HepG2 (cell line): ENCODE results near the gene SPRYD3. TPM values are rescaled to one million over a fixed set of nuclear protein-coding genes. Genes with fewer than 3 reads are reported as not detected.
A peak's percentile ranks its signal among the peaks of the same experiment; 100 is the strongest.

ENCODE experiments used
- ARNTL ChIP-seq: sonication (generic); formaldehyde crosslinking; IDR thresholded peaks from 2 replicates; pipeline ENCODE4 v1.4.0; 2020; ENCODE audit warnings: mild to moderate bottlenecking, missing genetic modification reagents
- EP300 ChIP-seq, 3 experiments: sonication (generic) in 1 of 3; formaldehyde crosslinking in 1 of 3; IDR thresholded peaks; 2 replicates each; pipeline versions ENCODE4 v1.5.1 to v1.6.1; 2011 to 2020; ENCODE audit warnings: low read depth in 2 of 3, low read length in 2 of 3, borderline replicate concordance in 1 of 3, improper control_type of control experiment in 1 of 3, mild to moderate bottlenecking in 1 of 3, missing genetic modification reagents in 1 of 3, moderate library complexity in 1 of 3
- FOXK1 ChIP-seq: sonication (generic); formaldehyde crosslinking; IDR thresholded peaks from 2 replicates; pipeline ENCODE4 v1.4.0; 2020; ENCODE audit warnings: low read depth, missing genetic modification reagents, borderline replicate concordance
- HNRNPL ChIP-seq: fragments of 200-400 bp; formaldehyde crosslinking; IDR thresholded peaks from 2 replicates; pipeline ENCODE4 v1.6.1; 2017; ENCODE audit warnings: mild to moderate bottlenecking, low read depth, low read length
- HOXA3 ChIP-seq: sonication (generic); formaldehyde crosslinking; IDR thresholded peaks from 2 replicates; pipeline ENCODE4 v1.5.0; 2020; ENCODE audit warnings: missing genetic modification reagents
- KDM5B ChIP-seq: sonication (generic); formaldehyde crosslinking; IDR thresholded peaks from 2 replicates; pipeline ENCODE4 v1.4.0; 2020; ENCODE audit warnings: missing genetic modification reagents, mild to moderate bottlenecking, borderline replicate concordance
- NR0B2 ChIP-seq: sonication (generic); formaldehyde crosslinking; IDR thresholded peaks from 2 replicates; pipeline ENCODE4 v1.4.0; 2020; ENCODE audit warnings: mild to moderate bottlenecking, missing genetic modification reagents
- RBM39 ChIP-seq: fragments of 200-400 bp; formaldehyde crosslinking; IDR thresholded peaks from one replicate; pipeline ENCODE4 v1.6.1; 2018; ENCODE audit warnings: antibody characterized with exemption, mild to moderate bottlenecking, low read depth, low read length; ENCODE audit not compliant: poor library complexity, severe bottlenecking
- TARDBP ChIP-seq: sonication (generic); formaldehyde crosslinking; IDR thresholded peaks from 2 replicates; pipeline ENCODE4 v1.8.0; 2022; ENCODE audit warnings: mild to moderate bottlenecking, missing genetic modification reagents
- WIZ ChIP-seq: sonication (generic); formaldehyde crosslinking; IDR thresholded peaks from 2 replicates; pipeline ENCODE4 v1.5.1; 2020; ENCODE audit warnings: mild to moderate bottlenecking, missing genetic modification reagents
- ZBTB39 ChIP-seq: sonication (generic); formaldehyde crosslinking; IDR thresholded peaks from 2 replicates; pipeline ENCODE4 v1.5.0; 2020; ENCODE audit warnings: missing genetic modification reagents
- ZNF414 ChIP-seq: sonication (generic); formaldehyde crosslinking; IDR thresholded peaks from 2 replicates; pipeline ENCODE4 v1.5.0; 2020; ENCODE audit warnings: missing genetic modification reagents
- ZNF574 ChIP-seq: sonication (generic); formaldehyde crosslinking; IDR thresholded peaks from 2 replicates; pipeline ENCODE4 v1.4.0; 2020; ENCODE audit warnings: missing genetic modification reagents
- polyA plus RNA-seq, 8 experiments: library from polyadenylated mRNA; depleted of rRNA in 3 of 8; stranded (reverse) in 7 of 8; unstranded in 1 of 8; fragments of >200 nt; fragmentation: Illumina TruSeq in 4 of 8; extraction: Trizol in 4 of 8; gene quantifications; 2 replicates each; pipeline versions ENCODE4 v1.2.1 to v1.2.3, GENCODE V29; 2011 to 2016; ENCODE audit warnings: low read depth in 4 of 8, missing spikeins in 1 of 8, mixed read lengths in 1 of 8; ENCODE audit not compliant: insufficient read depth in 1 of 8
- total RNA-seq, 5 experiments: library from RNA; depleted of rRNA; stranded (reverse); fragments of >200 nt; fragmentation: Illumina TruSeq; extraction: Trizol; gene quantifications; 2 replicates each; pipeline ENCODE4 v1.2.3, GENCODE V29; 2016; ENCODE audit warnings: low read depth in 1 of 5
- TF ChIP-seq, protein P1 (sequence below): sonication (generic); formaldehyde crosslinking; IDR thresholded peaks from 2 replicates; pipeline ENCODE4 v1.4.0; 2020; ENCODE audit warnings: missing genetic modification reagents, low read depth, mild to moderate bottlenecking, borderline replicate concordance
- TF ChIP-seq, protein P2 (sequence below): sonication (generic); formaldehyde crosslinking; IDR thresholded peaks from 2 replicates; pipeline ENCODE4 v1.4.0; 2020; ENCODE audit warnings: mild to moderate bottlenecking, missing genetic modification reagents

The SPRYD3 gene
- total and polyA plus RNA-seq, 2 of the 13 experiments (the other 11 are each of a cell fraction or from before 2014, with no cell fraction given): 9.0 to 9.2 TPM

DNA sequence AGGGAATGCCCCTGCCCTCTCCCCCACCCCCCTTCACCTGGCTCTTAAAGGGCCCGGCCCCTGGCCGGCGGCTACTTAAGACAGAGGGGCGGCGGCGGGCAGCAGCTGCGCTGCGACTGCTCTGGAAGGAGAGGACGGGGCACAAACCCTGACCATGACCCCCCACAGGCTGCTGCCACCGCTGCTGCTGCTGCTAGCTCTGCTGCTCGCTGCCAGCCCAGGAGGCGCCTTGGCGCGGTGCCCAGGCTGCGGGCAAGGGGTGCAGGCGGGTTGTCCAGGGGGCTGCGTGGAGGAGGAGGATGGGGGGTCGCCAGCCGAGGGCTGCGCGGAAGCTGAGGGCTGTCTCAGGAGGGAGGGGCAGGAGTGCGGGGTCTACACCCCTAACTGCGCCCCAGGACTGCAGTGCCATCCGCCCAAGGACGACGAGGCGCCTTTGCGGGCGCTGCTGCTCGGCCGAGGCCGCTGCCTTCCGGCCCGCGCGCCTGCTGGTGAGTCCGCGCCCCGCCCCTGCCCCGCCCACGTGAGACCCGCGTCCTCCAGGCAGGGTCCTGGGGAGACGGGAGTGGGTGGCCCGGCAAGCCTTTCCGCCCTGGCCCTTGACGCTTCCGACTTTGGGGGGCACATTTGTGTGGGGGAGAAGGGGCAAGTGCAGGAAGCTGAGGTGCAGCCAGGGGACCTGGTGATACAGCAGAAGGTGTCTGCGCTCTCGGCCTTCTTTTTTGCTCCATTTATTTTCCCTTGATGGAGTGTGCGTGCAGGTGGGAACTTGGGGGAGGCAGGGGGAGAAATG, 18.6 kb upstream of the SPRYD3 start, which contains the start of gene IGFBP6 (continued):
- TF ChIP-seq HOXA3 (CRISPR knock-in tag) (peak; percentile 60), TARDBP (no peak), ARNTL (CRISPR knock-in tag) (peak; percentile 22; the same call in 1 of the 2 replicates), RBM39 (no peak), WIZ (0 out of 2 replicates have a peak, but pooled peaks have one; percentile 50), HNRNPL (0 out of 2 replicates have a peak, but pooled peaks have one; percentile 80), ZNF414 (CRISPR knock-in tag) (0 out of 2 replicates have a peak, but pooled peaks have one; percentile 25), NR0B2 (CRISPR knock-in tag) (0 out of 2 replicates have a peak, but pooled peaks have one; percentile 35), ZNF574 (CRISPR knock-in tag) (0 out of 2 replicates have a peak, but pooled peaks have one; percentile 13), KDM5B (CRISPR knock-in tag) (peak; percentile 24; the same call in 1 of the 2 replicates), FOXK1 (no peak), ZBTB39 (CRISPR knock-in tag) (0 out of 2 replicates have a peak, but pooled peaks have one; percentile 45), EP300 (IDR thresholded peaks at IDR 0.05; ENCODE audit: low read depth in 2 of 2, low read length in 2 of 2) (no peak), EP300 (CRISPR knock-in tag; IDR thresholded peaks at IDR 0.05; ENCODE audit: borderline replicate concordance) (0 out of 2 replicates have a peak, but pooled peaks have one; percentile 20)
- TF ChIP-seq, protein P1, sequence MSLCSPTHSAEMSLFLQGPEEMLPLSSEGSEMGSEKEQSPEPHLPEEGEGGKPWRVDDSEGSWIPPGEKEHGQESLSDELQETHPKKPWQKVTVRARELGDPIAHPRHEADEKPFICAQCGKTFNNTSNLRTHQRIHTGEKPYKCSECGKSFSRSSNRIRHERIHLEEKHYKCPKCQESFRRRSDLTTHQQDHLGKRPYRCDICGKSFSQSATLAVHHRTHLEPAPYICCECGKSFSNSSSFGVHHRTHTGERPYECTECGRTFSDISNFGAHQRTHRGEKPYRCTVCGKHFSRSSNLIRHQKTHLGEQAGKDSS (CRISPR knock-in tag): 0 out of 2 replicates have a peak, but pooled peaks have one; percentile 30
- TF ChIP-seq, protein P2, sequence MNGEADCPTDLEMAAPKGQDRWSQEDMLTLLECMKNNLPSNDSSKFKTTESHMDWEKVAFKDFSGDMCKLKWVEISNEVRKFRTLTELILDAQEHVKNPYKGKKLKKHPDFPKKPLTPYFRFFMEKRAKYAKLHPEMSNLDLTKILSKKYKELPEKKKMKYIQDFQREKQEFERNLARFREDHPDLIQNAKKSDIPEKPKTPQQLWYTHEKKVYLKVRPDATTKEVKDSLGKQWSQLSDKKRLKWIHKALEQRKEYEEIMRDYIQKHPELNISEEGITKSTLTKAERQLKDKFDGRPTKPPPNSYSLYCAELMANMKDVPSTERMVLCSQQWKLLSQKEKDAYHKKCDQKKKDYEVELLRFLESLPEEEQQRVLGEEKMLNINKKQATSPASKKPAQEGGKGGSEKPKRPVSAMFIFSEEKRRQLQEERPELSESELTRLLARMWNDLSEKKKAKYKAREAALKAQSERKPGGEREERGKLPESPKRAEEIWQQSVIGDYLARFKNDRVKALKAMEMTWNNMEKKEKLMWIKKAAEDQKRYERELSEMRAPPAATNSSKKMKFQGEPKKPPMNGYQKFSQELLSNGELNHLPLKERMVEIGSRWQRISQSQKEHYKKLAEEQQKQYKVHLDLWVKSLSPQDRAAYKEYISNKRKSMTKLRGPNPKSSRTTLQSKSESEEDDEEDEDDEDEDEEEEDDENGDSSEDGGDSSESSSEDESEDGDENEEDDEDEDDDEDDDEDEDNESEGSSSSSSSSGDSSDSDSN: peak; percentile 58
